ENCODE data around the gene ZNF189. TPM values are rescaled to one million over a fixed set of nuclear protein-coding genes. Genes with fewer than 3 reads are reported as not detected.

The ZNF189 gene
- total RNA-seq (10 to 100 TPM; 14.9 to 30.5 (median 25.1) TPM), polyA plus RNA-seq (10 to 100 TPM; 11.3 to 25.4 TPM)
- long read RNA-seq, donor 1, partial matches to known transcripts: 2 of 3 reads
- long read RNA-seq, donor 1, other reads (novel, unspliced or antisense): 1 of 3 reads
- long read RNA-seq, donor 2, transcript ZNF189-203 (3 exons, 3,134 nt): major isoform, 5 of 8 reads
- long read RNA-seq, donor 2, partial matches to known transcripts: 0 of 8 reads
- long read RNA-seq, donor 2, other reads (novel, unspliced or antisense): 0 of 8 reads
- long read RNA-seq, donor 3, partial matches to known transcripts: 1 of 6 reads
- long read RNA-seq, donor 3, other reads (novel, unspliced or antisense): 1 of 6 reads

- Histone ChIP-seq H3K27me3 (no peaks in the 10 kb centered on the region), H3K36me3 (no peaks in the 10 kb centered on the region), H3K4me3 (peak within 1 kb of the TSS; percentile 84), H3K9me3 (peaks cover 0 to 5% of the 10 kb centered on the region in 2 donors), H3K27ac (peak within 1 kb of the TSS; percentile 70 to 81), H3K4me1 (ENCODE audit: insufficient read depth) (peaks cover 2% of the 10 kb centered on the region)
- DNase-seq: peak; percentile 97 to 99 (median 97)
- TF ChIP-seq EP300 (IDR thresholded peaks at IDR 0.05) (no peak), CTCF (IDR thresholded peaks at IDR 0.05) (no peak), POLR2A (IDR thresholded peaks at IDR 0.05) (peak; percentile 93)
- WGBS, 3 donors: 0 to 1% (median 1%) methylated on average over 44 of the region's 44 CpGs
- intact Hi-C loops (cut with DNase I): loop anchor here in 1 of 4 donors (5.0 kb wide), 1 partner anchor 134 kb away; the partner anchor contains the start of gene RNF20
Observed at GRCh38 chr9:101398068-101398929, at the start of gene ZNF189, which contains the start of gene MRPL50. Gene ZNF189 (plus strand): TSS chr9:101398851. CDS start chr9:101399157, 306 bp downstream. Gene MRPL50 (minus strand): TSS chr9:101398618. CDS start chr9:101398592, 26 bp downstream.

- H3K36me3 ChIP-seq: no peaks in the 10 kb centered on the region
- no peaks in the 10 kb centered on the region for H3K9me3 ChIP-seq
- intact Hi-C loops (cut with DNase I): no loop called here
- TF ChIP-seq POLR2A (IDR thresholded peaks at IDR 0.05) (no peak), EP300 (IDR thresholded peaks at IDR 0.05) (no peak), CTCF (IDR thresholded peaks at IDR 0.05) (no peak)
- no peaks in the 10 kb centered on the region for H3K27me3 ChIP-seq
- no peaks in the 10 kb centered on the region for H3K4me1 ChIP-seq (ENCODE audit: insufficient read depth)
- no peak overlapping the region for H3K4me3 ChIP-seq
- no peak for DNase-seq
- H3K27ac ChIP-seq: no peak overlapping the region
- WGBS, 3 donors: 64 to 90% (median 80%) methylated on average over 1 of the region's 1 CpG
Observed at GRCh38 chr9:101350285-101350684, 48.4 kb upstream of the ZNF189 start.

- TF ChIP-seq EP300 (IDR thresholded peaks at IDR 0.05) (no peak), CTCF (IDR thresholded peaks at IDR 0.05) (no peak), POLR2A (IDR thresholded peaks at IDR 0.05) (no peak)
- intact Hi-C loops (cut with DNase I): no loop called here
- no peak overlapping the region for H3K4me3 ChIP-seq
- no peak for DNase-seq
- H3K36me3 ChIP-seq: no peaks in the 10 kb centered on the region
- no peaks in the 10 kb centered on the region for H3K4me1 ChIP-seq (ENCODE audit: insufficient read depth)
- WGBS, 3 donors: 77 to 83% (median 80%) methylated on average over 6 of the region's 6 CpGs
- H3K27me3 ChIP-seq: no peaks in the 10 kb centered on the region
- H3K27ac ChIP-seq: no peak overlapping the region
- no peaks in the 10 kb centered on the region for H3K9me3 ChIP-seq
Observed at GRCh38 chr9:101352892-101353463, 45.7 kb upstream of the ZNF189 start.

GRCh38 chr9:101353683-101354082, 45.0 kb upstream of the ZNF189 start:
- DNase-seq: no peak
- H3K4me3 ChIP-seq: no peak overlapping the region
- H3K27ac ChIP-seq: no peak overlapping the region
- H3K4me1 ChIP-seq (ENCODE audit: insufficient read depth): no peaks in the 10 kb centered on the region
- H3K27me3 ChIP-seq: no peaks in the 10 kb centered on the region
- intact Hi-C loops (cut with DNase I): no loop called here
- H3K36me3 ChIP-seq: no peaks in the 10 kb centered on the region
- no peak for TF ChIP-seq CTCF (IDR thresholded peaks at IDR 0.05)
- no peak for TF ChIP-seq EP300 (IDR thresholded peaks at IDR 0.05)
- TF ChIP-seq POLR2A (IDR thresholded peaks at IDR 0.05): no peak
- no peaks in the 10 kb centered on the region for H3K9me3 ChIP-seq
- WGBS, 3 donors: 80 to 86% (median 84%) methylated on average over 2 of the region's 2 CpGs
